ENCODE data around the gene CCDC73. TPM values are rescaled to one million over a fixed set of nuclear protein-coding genes. Genes with fewer than 3 reads are reported as not detected.

Gene CCDC73
- not detected in 2 replicates for total RNA-seq

DNA sequence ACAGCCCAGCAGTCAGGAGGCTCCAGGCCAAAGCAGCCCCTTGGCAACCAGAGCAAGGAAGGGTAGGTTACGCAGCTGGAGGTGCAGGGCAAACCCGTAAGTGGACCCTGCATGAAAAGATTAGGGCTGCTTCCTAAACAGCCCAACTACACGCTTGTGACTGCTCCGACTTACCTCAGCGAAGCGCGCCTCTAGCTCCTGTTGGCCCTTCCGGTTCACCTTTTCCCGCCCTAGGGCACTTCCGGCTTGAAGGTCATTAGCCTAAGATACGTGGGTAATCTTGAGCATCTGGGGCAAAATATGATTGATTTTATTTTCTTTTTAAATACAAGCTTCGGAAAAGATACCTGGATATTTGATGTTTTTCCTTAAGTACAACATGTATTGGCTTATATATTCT, at the start of gene CCDC73:
Gene CCDC73, minus strand, starts transcription at position 224 of the 400 bp plus-strand sequence. CDS start 34,419 bp downstream, outside the sequence.

DNA sequence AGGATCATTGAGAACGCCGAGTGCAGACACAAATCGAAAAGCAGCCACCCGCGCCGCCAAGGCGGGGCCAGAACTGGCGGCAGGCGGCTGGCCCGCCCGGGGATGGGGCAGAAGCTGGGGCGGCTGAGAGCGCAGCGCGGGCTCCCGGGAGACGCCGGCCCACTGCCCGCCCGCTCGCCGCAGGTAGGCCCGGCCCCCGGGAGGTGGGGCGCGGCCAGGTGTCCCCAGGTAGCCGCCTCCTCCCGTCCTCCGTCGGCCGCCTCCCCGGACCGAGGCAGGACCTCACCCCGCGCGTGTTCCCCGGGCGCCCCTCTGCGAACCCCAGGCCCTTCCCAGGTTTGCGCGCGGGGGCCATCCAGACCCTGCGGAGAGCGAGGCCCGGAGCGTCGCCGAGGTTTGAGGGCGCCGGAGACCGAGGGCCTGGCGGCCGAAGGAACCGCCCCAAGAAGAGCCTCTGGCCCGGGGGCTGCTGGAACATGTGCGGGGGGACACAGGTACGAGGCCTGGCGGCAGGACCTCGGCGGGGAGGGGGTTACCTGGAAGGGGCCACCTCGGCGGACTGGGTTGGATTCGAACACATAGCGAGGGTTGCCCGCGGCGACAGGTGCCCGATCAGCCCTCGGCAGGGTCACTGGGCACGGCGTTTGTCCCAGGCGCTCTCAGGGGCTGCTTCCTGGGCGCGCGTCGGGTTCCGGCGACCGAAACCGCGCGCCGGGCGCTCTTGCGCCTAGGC, 35.4 kb upstream of the CCDC73 start, which contains the start of gene PRRG4:
Gene PRRG4, plus strand, starts transcription at position 248 of the 733 bp plus-strand sequence. CDS start 603 bp downstream, outside the sequence.

DNA sequence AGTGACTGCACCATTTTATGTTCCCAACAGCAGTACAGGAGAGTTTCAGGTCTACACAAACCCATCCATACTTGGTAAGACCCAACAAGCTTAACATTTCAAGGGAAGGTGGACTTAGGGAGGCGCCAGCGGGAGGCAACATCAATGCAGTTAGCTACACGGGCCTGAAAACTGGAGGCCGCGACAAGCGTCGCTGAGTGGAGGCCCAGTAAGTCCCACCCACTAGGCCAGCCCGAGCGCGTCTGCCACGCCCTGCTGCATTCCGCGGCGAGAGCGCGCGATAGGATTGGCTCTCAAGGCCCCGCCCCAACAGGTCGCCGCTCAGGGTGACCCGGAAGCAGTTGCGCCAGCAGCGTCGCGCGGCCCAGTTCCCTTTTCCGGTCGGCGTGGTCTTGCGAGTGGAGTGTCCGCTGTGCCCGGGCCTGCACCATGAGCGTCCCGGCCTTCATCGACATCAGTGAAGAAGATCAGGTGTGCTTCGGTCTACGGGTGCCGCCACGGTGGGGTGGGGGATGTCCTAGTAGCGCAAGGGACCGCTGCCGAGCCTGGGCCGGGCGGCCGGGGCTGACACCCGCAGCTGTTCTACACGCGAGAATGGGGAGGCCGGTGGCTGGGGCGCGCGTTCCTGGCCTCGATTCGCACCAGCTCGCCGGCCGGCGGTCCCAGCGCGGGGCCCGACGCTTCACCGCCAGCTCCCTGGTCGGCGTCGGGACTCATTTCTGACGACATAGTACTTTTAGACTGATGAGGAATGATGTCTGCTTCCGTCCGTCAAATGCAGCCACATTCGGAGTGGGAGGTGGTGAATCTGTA, 210.8 kb downstream of the CCDC73 start, which contains the start of gene EIF3M:
Gene EIF3M, plus strand, starts transcription at position 373 of the 813 bp plus-strand sequence. Its CDS starts 57 bp downstream, at position 430.

Other genes with a start within 250 kb of the CCDC73 start
- gene EIF3M, start 210.8 kb downstream of the CCDC73 start, total RNA-seq, result 580 and 649 TPM in 2 replicates
- under 0.01 and 0.15 TPM in 2 replicates for gene PRRG4, start 35.3 kb upstream of the CCDC73 start, total RNA-seq
- gene QSER1, start 98.1 kb upstream of the CCDC73 start, total RNA-seq, result 14.1 and 14.6 TPM in 2 replicates
- 0.32 and 0.91 TPM in 2 replicates for gene DEPDC7, start 221.2 kb upstream of the CCDC73 start, total RNA-seq
- 11.2 and 12.3 TPM in 2 replicates for gene TCP11L1, start 244.9 kb upstream of the CCDC73 start, total RNA-seq